Jurkat, Clone E6-1 (cell line): Measurements from ENCODE around the gene UBAC2.

Experiments
- DNase-seq: peaks from one replicate; pipeline ENCODE4 v3.0.0-alpha.2; 2011; ENCODE audit warnings: low read depth, low spot score
- H3K4me3 ChIP-seq: 2 replicates; pipeline ENCODE4 v1.5.1; 2011; ENCODE audit warnings: mild to moderate bottlenecking, low read length, control low read depth, moderate library complexity

UBAC2 gene

GRCh38 chr13:99260216-99260615 is 59.6 kb downstream of the UBAC2 start:
- no peak overlapping the region for H3K4me3 ChIP-seq
- DNase-seq = no peak

- H3K4me3 ChIP-seq = no peak overlapping the region
- DNase-seq = no peak
These were observed 60.4 kb downstream of the UBAC2 start for GRCh38 chr13:99261059-99261458.

- no peak overlapping the region for H3K4me3 ChIP-seq
- DNase-seq = no peak
These were observed 62.6 kb downstream of the UBAC2 start for GRCh38 chr13:99263126-99263785.

GRCh38 chr13:99264051-99264450 is 63.4 kb downstream of the UBAC2 start:
- DNase-seq = no peak

GRCh38 chr13:99265162-99265800 is 64.6 kb downstream of the UBAC2 start:
- H3K4me3 ChIP-seq = no peak overlapping the region
- DNase-seq = no peak

More at GRCh38 chr13:99264051-99264450, 63.4 kb downstream of the UBAC2 start:
- no peak overlapping the region for H3K4me3 ChIP-seq

GRCh38 chr13:99265821-99266426 is 65.3 kb downstream of the UBAC2 start:
- no peak overlapping the region for H3K4me3 ChIP-seq
- peak; percentile 56 for DNase-seq

GRCh38 chr13:99266827-99267226 is 66.2 kb downstream of the UBAC2 start:
- no peak overlapping the region for H3K4me3 ChIP-seq
- no peak for DNase-seq

GRCh38 chr13:99267927-99268326 is 67.3 kb downstream of the UBAC2 start:
- no peak for DNase-seq
- no peak overlapping the region for H3K4me3 ChIP-seq

- DNase-seq = no peak
- no peak overlapping the region for H3K4me3 ChIP-seq
These were observed 68.2 kb downstream of the UBAC2 start for GRCh38 chr13:99268822-99269221.

GRCh38 chr13:99269627-99270241 is 69.1 kb downstream of the UBAC2 start:
- peak; percentile 52 for DNase-seq
- H3K4me3 ChIP-seq = no peak overlapping the region

GRCh38 chr13:99270518-99270917 is 69.9 kb downstream of the UBAC2 start:
- DNase-seq = no peak

GRCh38 chr13:99271249-99271648 is 70.6 kb downstream of the UBAC2 start:
- no peak for DNase-seq
- H3K4me3 ChIP-seq = no peak overlapping the region

More at GRCh38 chr13:99270518-99270917, 69.9 kb downstream of the UBAC2 start:
- no peak overlapping the region for H3K4me3 ChIP-seq

- no peak overlapping the region for H3K4me3 ChIP-seq
- no peak for DNase-seq
These were observed 71.8 kb downstream of the UBAC2 start for GRCh38 chr13:99272481-99272880.

- DNase-seq = no peak
These were observed 72.5 kb downstream of the UBAC2 start for GRCh38 chr13:99273128-99273527.

GRCh38 chr13:99275093-99275469 is 74.4 kb downstream of the UBAC2 start:
- peak; percentile 85 for DNase-seq
- H3K4me3 ChIP-seq = no peak overlapping the region

More at GRCh38 chr13:99273128-99273527, 72.5 kb downstream of the UBAC2 start:
- no peak overlapping the region for H3K4me3 ChIP-seq

GRCh38 chr13:99276706-99277105 is 76.1 kb downstream of the UBAC2 start:
- DNase-seq = no peak
- no peak overlapping the region for H3K4me3 ChIP-seq

- no peak overlapping the region for H3K4me3 ChIP-seq
- no peak for DNase-seq
These were observed 77.0 kb downstream of the UBAC2 start for GRCh38 chr13:99277629-99278028.

- DNase-seq = no peak
- H3K4me3 ChIP-seq = no peak overlapping the region
These were observed 77.5 kb downstream of the UBAC2 start for GRCh38 chr13:99278200-99278599.

GRCh38 chr13:99278843-99279242 is 78.2 kb downstream of the UBAC2 start:
- DNase-seq = no peak

GRCh38 chr13:99279637-99280036 is 79.0 kb downstream of the UBAC2 start:
- DNase-seq = no peak
- H3K4me3 ChIP-seq = no peak overlapping the region

More at GRCh38 chr13:99278843-99279242, 78.2 kb downstream of the UBAC2 start:
- H3K4me3 ChIP-seq = no peak overlapping the region
